Fibroblast of lung (primary cell): ENCODE data around the gene ELL. TPM values are rescaled to one million over a fixed set of nuclear protein-coding genes. Genes with fewer than 3 reads are reported as not detected.

Source experiments
- DNase-seq, 2 donors: peaks; one replicate each; pipeline versions ENCODE4 v3.0.0 to v3.0.0-alpha.2; 2010; ENCODE audit warnings: low read depth in 2 of 2
- H2AFZ ChIP-seq: 2 replicates; pipeline ENCODE4 v1.5.1; 2012; ENCODE audit warnings: low read length, control low read depth, inconsistent platforms
- H3K27ac ChIP-seq: 2 replicates; pipeline ENCODE4 v1.5.1; 2011; ENCODE audit warnings: low read length, control low read depth; ENCODE audit not compliant: insufficient read depth
- H3K27me3 ChIP-seq: 2 replicates; pipeline ENCODE4 v1.5.1; 2011; ENCODE audit warnings: mild to moderate bottlenecking, low read length; ENCODE audit not compliant: control insufficient read depth, insufficient read depth
- H3K36me3 ChIP-seq: 2 replicates; pipeline ENCODE4 v1.5.1; 2011; ENCODE audit warnings: low read length; ENCODE audit not compliant: control insufficient read depth, insufficient read depth
- H3K4me1 ChIP-seq: 2 replicates; pipeline ENCODE4 v1.5.1; 2011; ENCODE audit warnings: low read length; ENCODE audit not compliant: control insufficient read depth, insufficient read depth; ENCODE audit errors: extremely low read depth
- H3K4me2 ChIP-seq: 2 replicates; pipeline ENCODE4 v1.5.1; 2011; ENCODE audit warnings: low read length, control low read depth; ENCODE audit not compliant: insufficient read depth; ENCODE audit errors: extremely low read depth
- H3K4me3 ChIP-seq, 4 experiments: fragments of 200-600 bp in 1 of 4; sonication (generic) in 1 of 4; replicated peaks in 1 of 4; 2 replicates each; pipeline ENCODE4 v1.5.1; 2011 to 2016; ENCODE audit warnings: low read length in 4 of 4, low read depth in 3 of 4, mild to moderate bottlenecking in 3 of 4, control low read depth in 2 of 4, inconsistent platforms in 1 of 4, mixed read lengths in 1 of 4; ENCODE audit not compliant: insufficient read depth in 1 of 4; ENCODE audit errors: control extremely low read depth in 1 of 4
- H3K79me2 ChIP-seq: 2 replicates; pipeline ENCODE4 v1.5.1; 2012; ENCODE audit warnings: mild to moderate bottlenecking, low read length, inconsistent platforms; ENCODE audit not compliant: control insufficient read depth, insufficient read depth
- H3K9ac ChIP-seq: 2 replicates; pipeline ENCODE4 v1.5.1; 2011; ENCODE audit warnings: mild to moderate bottlenecking, low read length, control low read depth; ENCODE audit not compliant: insufficient read depth
- H3K9me3 ChIP-seq: 2 replicates; pipeline ENCODE4 v1.5.1; 2012; ENCODE audit warnings: low read depth, low read length; ENCODE audit not compliant: control insufficient read depth, insufficient read depth
- H4K20me1 ChIP-seq: 2 replicates; pipeline ENCODE4 v1.5.1; 2011; ENCODE audit warnings: low read length; ENCODE audit not compliant: control insufficient read depth, insufficient read depth; ENCODE audit errors: extremely low read depth
- EZH2 ChIP-seq: IDR thresholded peaks from 2 replicates; pipeline ENCODE4 v1.5.1; 2012; ENCODE audit warnings: low read length, control low read depth, mild to moderate bottlenecking; ENCODE audit errors: missing control alignments
- polyA plus RNA-seq, 2 donors: library from polyadenylated mRNA; depleted of rRNA in 1 of 2; stranded (reverse) in 1 of 2; unstranded in 1 of 2; fragments of >200 nt; gene quantifications; 2 replicates each; pipeline ENCODE4 v1.2.1, GENCODE V29; 2011 to 2012; ENCODE audit warnings: missing spikeins in 1 of 2
- total RNA-seq: library from RNA; depleted of rRNA; stranded (reverse); fragments of >200 nt; gene quantifications from 2 replicates; pipeline ENCODE4 v1.2.1, GENCODE V29; 2014
- TF ChIP-seq, protein P1 (sequence below), 2 donors: IDR thresholded peaks in 1 of 2; conservative IDR thresholded peaks in 1 of 2; 1 replicate in 1 of 2; 2 replicates in 1 of 2; pipeline ENCODE4 v1.5.1; 2011 to 2012; ENCODE audit warnings: low read length in 2 of 2, control low read depth in 1 of 2, inconsistent platforms in 1 of 2, low read depth in 1 of 2, mild to moderate bottlenecking in 1 of 2

ELL gene
- total and polyA plus RNA-seq, 2 donors (not counting 1 experiment from before 2014, with no cell fraction given): 4.4 to 18.7 TPM

DNA sequence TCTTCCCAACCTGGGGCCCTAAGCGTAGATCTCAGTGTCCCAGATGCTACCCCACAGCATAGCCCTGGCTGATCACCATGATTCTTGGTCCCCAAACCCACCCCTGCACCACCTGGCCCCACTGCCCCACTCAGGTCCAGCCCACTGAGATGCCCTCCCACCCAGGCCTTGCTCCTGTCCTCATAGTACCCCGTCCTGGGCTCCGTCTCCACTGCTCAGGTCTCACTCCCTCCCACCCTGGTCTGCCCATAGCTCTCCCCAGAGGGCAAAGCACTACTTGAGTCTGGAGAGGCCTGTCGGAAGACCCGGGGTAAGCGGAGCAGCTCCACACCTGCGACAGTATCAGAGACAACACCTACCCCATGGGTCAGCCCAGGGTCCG, 48.2 kb downstream of the ELL start:
- DNase-seq: no peak

DNA sequence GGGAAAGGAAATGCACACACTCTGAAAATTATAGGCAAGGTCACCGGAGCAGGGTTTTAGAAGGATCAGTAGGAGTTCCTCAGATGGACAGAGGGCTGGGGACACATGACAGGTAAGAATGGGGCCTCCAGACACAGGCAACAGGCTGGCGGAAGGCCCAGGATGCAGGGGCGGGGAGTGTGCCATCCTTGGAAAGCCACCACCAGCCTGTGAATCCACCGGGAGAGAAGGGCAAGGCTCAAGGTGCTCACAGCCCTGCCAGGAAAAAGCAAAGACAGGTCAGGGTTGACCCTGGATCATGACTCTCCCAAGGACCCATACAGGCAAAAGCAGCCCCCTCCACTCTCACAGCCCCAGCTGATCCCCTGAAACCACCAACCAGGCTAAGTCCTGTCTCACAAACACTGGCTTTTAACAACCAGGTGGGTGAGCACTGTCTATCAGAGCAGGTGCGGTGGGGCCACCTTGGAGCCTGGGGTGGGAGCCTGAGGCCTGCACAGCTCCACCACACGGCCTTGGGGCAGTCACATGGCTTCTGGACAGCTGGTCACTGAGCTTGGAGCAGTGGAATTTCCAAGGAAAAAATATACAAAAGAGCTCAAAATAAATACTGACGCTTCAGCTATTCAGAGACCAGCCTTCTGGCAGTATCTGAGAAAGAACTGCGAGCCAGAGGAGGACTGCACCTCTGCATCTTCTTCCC, 48.7 kb downstream of the ELL start:
- H3K79me2 ChIP-seq: peaks cover 44% of the 10 kb centered on the region
- no peak overlapping the region for H2AFZ ChIP-seq
- H3K36me3 ChIP-seq: peaks cover 12% of the 10 kb centered on the region
- H3K27me3 ChIP-seq: no peaks in the 10 kb centered on the region
- TF ChIP-seq EZH2: no peak
- TF ChIP-seq, protein P1, sequence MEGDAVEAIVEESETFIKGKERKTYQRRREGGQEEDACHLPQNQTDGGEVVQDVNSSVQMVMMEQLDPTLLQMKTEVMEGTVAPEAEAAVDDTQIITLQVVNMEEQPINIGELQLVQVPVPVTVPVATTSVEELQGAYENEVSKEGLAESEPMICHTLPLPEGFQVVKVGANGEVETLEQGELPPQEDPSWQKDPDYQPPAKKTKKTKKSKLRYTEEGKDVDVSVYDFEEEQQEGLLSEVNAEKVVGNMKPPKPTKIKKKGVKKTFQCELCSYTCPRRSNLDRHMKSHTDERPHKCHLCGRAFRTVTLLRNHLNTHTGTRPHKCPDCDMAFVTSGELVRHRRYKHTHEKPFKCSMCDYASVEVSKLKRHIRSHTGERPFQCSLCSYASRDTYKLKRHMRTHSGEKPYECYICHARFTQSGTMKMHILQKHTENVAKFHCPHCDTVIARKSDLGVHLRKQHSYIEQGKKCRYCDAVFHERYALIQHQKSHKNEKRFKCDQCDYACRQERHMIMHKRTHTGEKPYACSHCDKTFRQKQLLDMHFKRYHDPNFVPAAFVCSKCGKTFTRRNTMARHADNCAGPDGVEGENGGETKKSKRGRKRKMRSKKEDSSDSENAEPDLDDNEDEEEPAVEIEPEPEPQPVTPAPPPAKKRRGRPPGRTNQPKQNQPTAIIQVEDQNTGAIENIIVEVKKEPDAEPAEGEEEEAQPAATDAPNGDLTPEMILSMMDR (conservative IDR thresholded peaks at IDR 0.05 in 1 of 2, IDR thresholded peaks at IDR 0.05 in 1 of 2; ENCODE audit: low read depth in 1 of 2, low read length in 2 of 2): no peak
- no peak overlapping the region for H3K9ac ChIP-seq
- H3K27ac ChIP-seq: no peak overlapping the region
- no peak overlapping the region for H3K4me3 ChIP-seq
- H3K9me3 ChIP-seq: no peaks in the 10 kb centered on the region
- no peak overlapping the region for H3K4me2 ChIP-seq
- peaks cover 2% of the 10 kb centered on the region for H3K4me1 ChIP-seq
- no peaks in the 10 kb centered on the region for H4K20me1 ChIP-seq
- DNase-seq: no peak

More for the DNA sequence above, 48.2 kb downstream of the ELL start:
- H3K4me3 ChIP-seq: no peak overlapping the region
- no peaks in the 10 kb centered on the region for H4K20me1 ChIP-seq
- peaks cover 11% of the 10 kb centered on the region for H3K36me3 ChIP-seq
- no peak overlapping the region for H3K27ac ChIP-seq
- peaks cover 6% of the 10 kb centered on the region for H3K4me1 ChIP-seq
- no peak overlapping the region for H3K4me2 ChIP-seq
- no peaks in the 10 kb centered on the region for H3K9me3 ChIP-seq
- TF ChIP-seq, protein P1 (conservative IDR thresholded peaks at IDR 0.05 in 1 of 2, IDR thresholded peaks at IDR 0.05 in 1 of 2; ENCODE audit: low read depth in 1 of 2, low read length in 2 of 2): no peak
- no peak for TF ChIP-seq EZH2
- peaks cover 44% of the 10 kb centered on the region for H3K79me2 ChIP-seq
- H2AFZ ChIP-seq: no peak overlapping the region
- no peak overlapping the region for H3K9ac ChIP-seq
- H3K27me3 ChIP-seq: no peaks in the 10 kb centered on the region

DNA sequence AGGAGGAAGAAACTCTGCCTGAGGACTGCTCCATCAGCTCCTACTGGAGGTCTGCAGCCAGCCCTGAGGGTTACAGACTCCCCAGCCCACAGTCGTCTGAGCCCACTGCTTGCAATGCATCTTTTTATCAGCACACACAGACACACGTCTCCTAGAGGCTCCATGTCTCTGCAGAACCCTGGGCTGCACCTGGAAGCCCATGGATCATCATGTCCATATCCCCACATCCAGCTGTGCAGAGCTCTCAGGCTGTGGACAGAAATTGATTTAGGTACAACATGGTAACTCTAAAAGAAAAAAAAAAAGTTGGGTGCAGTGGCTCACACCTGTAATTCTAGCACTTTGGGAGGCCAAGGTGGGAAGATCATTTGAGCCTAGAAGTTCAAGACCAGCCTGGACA, 51.1 kb downstream of the ELL start:
- Histone ChIP-seq H3K9ac (no peak overlapping the region), H3K27ac (no peak overlapping the region), H3K9me3 (no peaks in the 10 kb centered on the region), H3K27me3 (no peaks in the 10 kb centered on the region), H2AFZ (no peak overlapping the region), H3K4me1 (peaks cover 6% of the 10 kb centered on the region), H4K20me1 (no peaks in the 10 kb centered on the region), H3K4me3 (no peak overlapping the region), H3K36me3 (peaks cover 12% of the 10 kb centered on the region), H3K4me2 (no peak overlapping the region), H3K79me2 (peaks cover 42% of the 10 kb centered on the region)
- TF ChIP-seq, protein P1 (conservative IDR thresholded peaks at IDR 0.05 in 1 of 2, IDR thresholded peaks at IDR 0.05 in 1 of 2; ENCODE audit: low read depth in 1 of 2, low read length in 2 of 2): no peak
- TF ChIP-seq EZH2: no peak
- no peak for DNase-seq
